T47D (cell line): ENCODE measurements around the gene TNPO3.

Experiments used
- DNase-seq, 2 experiments: peaks; one replicate each; pipeline versions ENCODE4 v3.0.0 to v3.0.0-alpha.2; 2011 to 2012; ENCODE audit warnings: low read depth in 1 of 2, low spot score in 1 of 2
- JUND ChIP-seq: IDR thresholded peaks from 2 replicates; pipeline ENCODE4 v1.6.1; 2012; ENCODE audit warnings: low read depth
- in situ Hi-C: cut with HindIII; loops from 2 replicates; pipeline ENCODE4 v1.10.0; 2016; ENCODE audit warnings: low sequenced_read_pairs, low pct_unique_long_range_greater_than_20kb

The TNPO3 gene

GRCh38 chr7:128959296-128959695 is 95.6 kb downstream of the TNPO3 start:
- DNase-seq: no peak
- in situ Hi-C loops: no loop called here
- no peak for TF ChIP-seq JUND

DNA sequence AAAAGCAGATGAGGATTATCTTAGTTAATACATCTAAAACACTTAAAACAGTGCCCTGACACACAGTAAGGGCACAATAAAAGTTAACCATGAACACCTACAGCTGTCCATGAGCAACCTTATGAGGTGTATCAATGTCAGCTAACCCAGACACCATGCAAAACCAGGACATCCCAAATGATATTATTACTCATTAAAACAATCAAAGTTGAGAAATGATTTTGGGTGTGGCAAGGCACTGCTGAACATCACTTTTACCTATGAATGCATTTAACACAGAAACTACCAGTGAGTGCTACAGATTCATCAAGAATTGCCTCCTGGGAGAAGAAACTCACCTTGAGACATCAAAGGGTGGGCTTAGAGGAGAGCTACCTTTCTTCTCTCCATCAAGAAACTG is 98.9 kb downstream of the TNPO3 start:
- DNase-seq: no peak
- no peak for TF ChIP-seq JUND
- in situ Hi-C loops: no loop called here

- in situ Hi-C loops: no loop called here
- DNase-seq: no peak
- no peak for TF ChIP-seq JUND
Observed at GRCh38 chr7:128954830-128955802, 99.8 kb downstream of the TNPO3 start.

- TF ChIP-seq JUND: no peak
- in situ Hi-C loops: no loop called here
- no peak for DNase-seq
Observed at GRCh38 chr7:128954150-128954549, 100.8 kb downstream of the TNPO3 start.

DNA sequence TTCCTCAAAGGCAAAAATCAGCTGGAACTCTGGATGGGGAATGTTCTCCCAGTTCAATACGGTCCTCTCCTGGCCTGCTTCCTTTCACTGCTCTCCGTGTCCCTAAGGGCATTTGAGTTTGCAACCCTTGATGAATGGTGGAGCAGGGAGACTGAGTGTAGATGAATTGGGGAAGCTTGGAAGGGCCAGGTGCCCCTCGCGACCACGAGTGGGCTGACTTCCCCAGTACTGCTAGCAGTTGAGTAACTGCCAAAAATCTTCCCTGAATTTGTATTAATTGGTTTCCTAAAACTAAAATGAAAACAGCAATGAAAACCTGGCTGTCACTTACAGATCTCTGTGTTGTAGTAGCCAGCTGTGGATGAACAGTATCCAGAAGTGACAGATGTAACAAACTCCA is 103.6 kb downstream of the TNPO3 start:
- TF ChIP-seq JUND: no peak
- in situ Hi-C loops: no loop called here

GRCh38 chr7:128948976-128949760 is 105.7 kb downstream of the TNPO3 start:
- no peak for DNase-seq
- in situ Hi-C loops: no loop called here
- no peak for TF ChIP-seq JUND

More for the DNA sequence above, 103.6 kb downstream of the TNPO3 start:
- DNase-seq: no peak

DNA sequence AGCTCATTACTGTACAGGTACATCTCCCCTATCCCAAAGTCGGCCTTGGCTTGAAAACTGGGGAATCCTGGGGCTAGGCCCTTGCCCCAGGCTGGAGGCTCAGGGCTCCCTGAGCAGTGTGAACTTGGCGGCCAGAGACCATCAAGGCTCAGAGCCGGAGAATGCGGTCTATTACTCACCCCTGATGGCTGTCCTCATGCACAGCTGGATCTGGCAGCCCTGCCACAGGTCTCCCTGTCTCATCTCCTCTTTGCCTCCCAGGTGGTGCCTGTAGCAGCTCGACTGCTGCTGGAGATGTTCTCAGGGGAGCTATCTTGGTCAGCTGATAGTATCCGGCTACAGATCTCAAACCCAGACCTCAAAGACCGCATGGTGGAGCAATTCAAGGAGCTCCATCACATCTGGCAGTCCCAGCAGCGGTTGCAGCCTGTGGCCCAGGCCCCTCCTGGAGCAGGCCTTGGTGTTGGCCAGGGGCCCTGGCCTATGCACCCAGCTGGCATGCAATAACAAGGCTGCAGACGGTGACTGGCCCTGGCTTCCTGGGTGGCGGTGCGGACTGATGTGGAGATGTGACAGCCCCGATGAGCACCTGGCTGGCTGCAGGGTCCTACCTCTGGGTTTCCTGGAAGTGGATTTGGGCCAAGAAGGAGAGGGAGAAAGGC is 106.5 kb downstream of the TNPO3 start:
- DNase-seq: no peak
- TF ChIP-seq JUND: no peak
- in situ Hi-C loops: no loop called here

- no peak for DNase-seq
- in situ Hi-C loops: no loop called here
- TF ChIP-seq JUND: no peak
Observed at GRCh38 chr7:128947854-128948253, 107.1 kb downstream of the TNPO3 start.

GRCh38 chr7:128946936-128947830 is 107.7 kb downstream of the TNPO3 start:
- DNase-seq: no peak
- no peak for TF ChIP-seq JUND
- in situ Hi-C loops: no loop called here

- no peak for DNase-seq
- TF ChIP-seq JUND: no peak
Observed at GRCh38 chr7:128945668-128946366, 109.1 kb downstream of the TNPO3 start.

More at GRCh38 chr7:128945668-128946366, 109.1 kb downstream of the TNPO3 start:
- in situ Hi-C loops: no loop called here
